Measurements from ENCODE around the gene PRKCE.

PRKCE gene

DNA sequence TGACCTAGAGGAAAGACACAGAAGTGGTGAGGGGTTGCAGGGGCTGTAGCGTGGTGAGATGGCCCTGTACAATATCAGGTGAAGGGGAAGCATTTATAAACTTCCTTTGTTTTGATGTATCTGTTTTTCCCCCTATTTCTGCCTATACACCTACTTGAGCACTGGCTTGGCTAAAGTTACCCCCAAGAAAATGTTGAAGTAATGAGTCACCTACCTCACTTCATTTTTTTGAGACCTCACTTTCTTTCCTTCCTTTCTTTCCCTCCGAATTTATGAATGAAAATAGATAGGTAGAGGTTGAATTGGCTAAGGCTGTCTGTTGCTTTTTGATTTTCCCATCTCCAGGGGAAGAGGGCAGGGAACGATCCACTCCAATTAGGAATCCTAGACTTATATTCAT is 414.6 kb downstream of the PRKCE start:
- DNase-seq (ENCODE audit: low read depth in 2 of 2, low spot score in 1 of 2) = no peak

DNA sequence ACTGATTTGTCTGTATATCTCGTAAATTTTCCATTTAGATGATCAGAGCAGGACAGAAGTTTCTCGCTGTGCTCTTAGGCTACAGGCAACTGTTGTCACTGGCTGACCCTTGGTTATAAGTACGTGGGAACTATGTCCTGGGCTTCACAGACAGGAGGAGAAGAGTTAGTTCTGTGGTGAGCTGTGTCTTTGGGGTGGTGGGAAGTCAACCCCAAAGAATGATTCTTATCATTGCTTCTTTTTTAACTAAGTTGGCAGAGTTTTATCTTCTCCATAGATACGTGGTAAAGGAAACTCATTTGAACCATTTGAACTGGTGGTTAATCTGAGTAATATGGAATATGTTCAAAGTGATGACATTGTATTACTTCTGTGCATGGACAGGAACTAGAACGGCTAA is 415.1 kb downstream of the PRKCE start:
- no peak for DNase-seq (ENCODE audit: low read depth in 2 of 2, low spot score in 1 of 2)

DNA sequence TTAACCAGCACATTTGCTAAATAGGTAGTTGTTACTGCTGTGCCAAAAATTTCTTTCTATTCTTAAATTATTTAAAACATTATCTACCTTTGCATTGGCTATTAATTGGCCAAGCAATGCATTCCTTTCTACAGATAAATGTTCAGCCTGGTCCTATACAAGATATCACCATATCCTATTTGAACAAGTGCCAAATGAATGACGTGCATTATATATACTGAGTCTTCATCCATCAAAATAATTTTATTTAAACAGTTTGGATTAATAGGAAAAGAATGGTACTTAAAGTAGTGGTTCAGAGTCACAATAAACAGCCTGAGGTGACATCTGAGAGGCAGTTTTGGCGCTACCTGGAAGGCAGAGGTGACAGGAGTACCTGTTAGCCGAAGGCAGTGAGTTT is 415.6 kb downstream of the PRKCE start:
- DNase-seq (ENCODE audit: low read depth in 2 of 2, low spot score in 1 of 2) = no peak

DNA sequence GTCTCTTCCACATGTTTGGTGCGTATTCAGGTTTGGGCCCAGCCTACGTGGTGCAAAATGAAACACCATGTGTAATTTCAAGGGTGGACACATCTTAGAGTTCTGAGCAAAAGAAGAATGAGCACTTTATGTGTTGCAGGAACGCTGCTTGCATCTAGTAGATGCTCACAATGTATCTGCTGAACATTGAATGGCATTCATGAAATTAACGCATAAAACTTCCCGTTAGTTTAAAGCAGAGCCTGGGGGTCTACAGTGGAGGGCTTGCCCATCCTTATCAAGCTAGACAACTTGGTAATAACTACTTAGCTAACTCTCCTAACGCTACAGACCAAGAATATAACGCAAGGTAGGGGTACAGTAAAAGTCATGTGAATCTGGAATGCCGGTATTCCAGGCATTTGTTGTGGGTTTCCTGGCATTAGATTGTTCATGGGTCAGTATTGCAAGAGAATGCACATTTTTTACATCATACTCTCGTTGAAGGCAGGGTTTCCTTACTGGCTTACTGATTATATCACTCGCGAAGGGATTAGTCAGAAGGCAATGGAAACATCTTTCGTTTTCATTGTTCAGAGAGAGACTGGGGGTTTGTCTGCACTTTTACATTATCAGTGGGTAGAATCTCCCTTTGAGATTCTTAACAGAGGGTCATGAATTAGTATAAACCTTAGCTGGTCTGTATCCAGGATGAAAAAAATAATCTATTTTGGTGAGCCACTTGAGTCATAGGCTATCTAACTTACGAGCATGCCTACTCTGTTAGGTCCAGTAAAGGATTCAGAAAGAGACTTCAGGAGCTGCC is 416.2 kb downstream of the PRKCE start:
- no peak for DNase-seq (ENCODE audit: low read depth in 2 of 2, low spot score in 1 of 2)

DNA sequence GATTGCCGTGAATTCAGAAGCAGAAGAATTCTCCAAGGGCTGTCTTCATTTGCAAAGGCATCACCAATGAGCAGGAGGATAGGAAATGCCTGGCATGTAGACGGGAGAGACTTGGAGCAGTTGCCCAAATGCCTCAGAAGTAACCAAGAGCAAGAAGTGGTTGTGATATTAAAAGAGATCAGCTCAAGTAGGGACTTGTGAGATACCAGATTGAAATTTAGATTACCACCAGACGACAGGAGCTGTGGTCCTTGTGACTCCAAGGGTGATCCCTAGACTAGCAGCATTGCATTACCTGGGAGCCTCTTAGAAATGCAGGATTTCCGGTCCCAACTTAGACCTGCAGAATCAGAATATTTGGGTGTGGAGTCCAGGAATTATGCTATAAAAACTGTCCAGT is 417.2 kb downstream of the PRKCE start:
- no peak for DNase-seq (ENCODE audit: low read depth in 2 of 2, low spot score in 1 of 2)

DNA sequence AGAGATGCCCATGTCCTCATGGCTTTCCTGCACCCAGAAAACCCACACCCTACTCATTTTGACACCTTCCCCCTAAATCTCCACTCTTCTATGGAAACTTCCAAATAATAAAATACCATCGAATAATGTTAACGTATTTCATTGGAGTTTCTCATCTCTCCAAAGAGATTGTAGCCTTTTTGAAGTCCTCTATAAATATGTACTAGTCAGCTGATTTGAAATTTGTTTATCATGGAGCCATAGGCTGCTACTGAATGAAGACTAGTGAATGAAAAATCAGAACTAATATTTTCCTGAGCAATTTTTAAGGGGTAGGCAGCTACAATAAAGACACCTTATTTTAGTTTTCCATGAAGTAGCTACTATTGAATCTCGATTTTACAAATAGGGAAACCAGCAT is 419.6 kb downstream of the PRKCE start:
- no peak for DNase-seq (ENCODE audit: low read depth in 2 of 2, low spot score in 1 of 2)

DNA sequence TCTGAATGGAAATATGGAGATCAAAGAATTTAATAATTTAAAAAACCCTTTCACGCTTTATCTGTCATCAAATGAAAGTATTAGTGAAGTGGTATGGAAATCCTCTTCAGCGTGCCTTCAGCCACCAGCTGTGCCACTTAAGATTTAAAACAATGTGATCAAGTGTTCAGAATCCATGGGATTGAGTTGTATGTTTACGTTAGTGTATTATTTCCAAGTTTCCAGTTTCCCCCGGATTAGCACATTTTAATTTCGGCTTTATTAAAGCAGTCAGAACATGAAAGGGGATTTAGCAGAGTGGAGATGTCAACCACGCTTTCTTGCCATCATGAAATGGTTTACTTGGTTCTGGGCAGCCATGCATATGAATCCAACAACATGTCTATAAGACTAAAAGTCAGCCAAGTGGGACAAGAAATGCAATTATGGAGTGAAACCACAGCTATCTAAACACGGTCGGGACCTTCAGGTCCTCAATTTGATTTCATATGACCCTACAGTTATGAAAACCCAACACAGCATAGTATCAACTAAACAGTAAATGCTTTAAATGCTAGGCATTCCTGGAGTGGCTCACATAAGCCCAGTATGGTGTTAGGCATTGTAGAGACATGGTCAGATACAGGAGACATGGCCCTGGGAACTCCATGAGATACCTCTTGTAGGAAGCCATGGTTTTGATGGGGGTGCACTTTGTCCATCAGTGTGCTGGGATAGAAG is 420.8 kb downstream of the PRKCE start:
- no peak for DNase-seq (ENCODE audit: low read depth in 2 of 2, low spot score in 1 of 2)

DNA sequence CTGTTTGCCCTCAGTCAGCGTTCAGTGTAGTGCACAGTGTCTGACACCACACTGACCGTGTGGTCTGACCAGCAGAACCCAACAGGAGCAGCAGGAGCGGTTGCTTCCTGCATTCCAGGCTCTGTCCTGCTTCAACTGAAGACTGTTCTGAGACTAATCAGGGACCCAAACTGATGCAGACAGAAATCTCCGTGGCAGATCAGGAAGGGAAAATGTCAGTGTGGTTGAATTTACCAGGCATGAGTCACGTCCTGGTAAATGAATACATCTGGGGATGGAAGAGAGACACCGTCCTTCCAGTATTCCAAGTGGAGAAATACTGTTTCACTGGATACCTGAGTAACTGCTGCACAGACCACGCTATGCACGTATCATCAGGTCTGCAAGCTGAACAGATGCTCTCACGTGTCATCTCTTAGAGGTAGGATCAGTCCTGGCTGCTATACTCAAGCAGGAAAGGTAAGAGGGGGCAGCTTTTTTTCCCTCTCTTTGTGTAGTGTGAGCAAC is 422.1 kb downstream of the PRKCE start:
- no peak for DNase-seq (ENCODE audit: low read depth in 2 of 2, low spot score in 1 of 2)

DNA sequence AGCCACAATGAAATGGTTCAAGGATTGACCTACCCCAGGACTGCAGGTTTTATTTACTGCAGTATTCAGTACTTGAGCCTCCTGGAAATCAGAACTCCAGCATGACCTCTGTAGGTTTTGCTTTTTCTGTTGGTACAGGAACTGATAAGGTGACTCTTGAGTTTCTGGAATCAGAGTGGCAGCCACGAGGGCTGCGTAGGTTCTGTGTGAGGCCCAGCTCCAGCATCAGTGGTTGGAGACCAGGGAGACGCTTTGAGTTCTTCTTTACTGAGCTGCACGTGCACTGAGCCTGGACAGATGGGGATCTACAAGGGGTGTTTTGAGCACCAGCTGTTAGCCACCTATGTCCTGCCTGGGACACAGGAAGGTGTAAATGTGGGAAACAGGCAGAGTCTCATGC is 423.0 kb downstream of the PRKCE start:
- DNase-seq (ENCODE audit: low read depth in 2 of 2, low spot score in 1 of 2) = no peak

DNA sequence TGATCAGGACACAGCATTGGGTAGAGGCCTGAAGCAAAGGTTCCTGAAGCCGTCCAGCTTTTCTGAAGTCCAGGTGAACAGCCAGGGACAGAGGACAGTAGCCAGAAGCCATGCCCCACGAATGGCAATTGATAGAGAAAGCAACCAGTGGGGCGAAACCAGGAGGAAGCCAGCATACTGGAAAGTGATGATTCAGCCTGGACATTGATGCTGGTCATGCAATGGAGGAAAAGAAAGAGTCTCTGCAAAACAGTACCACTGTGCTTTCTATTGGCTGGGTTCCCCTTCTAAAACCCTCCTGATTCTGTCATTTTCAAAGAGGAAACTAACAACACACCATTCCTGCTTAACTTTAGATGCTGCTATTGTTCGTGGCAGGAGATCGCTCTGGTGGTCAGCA is 424.4 kb downstream of the PRKCE start:
- no peak for DNase-seq (ENCODE audit: low read depth in 2 of 2, low spot score in 1 of 2)

DNA sequence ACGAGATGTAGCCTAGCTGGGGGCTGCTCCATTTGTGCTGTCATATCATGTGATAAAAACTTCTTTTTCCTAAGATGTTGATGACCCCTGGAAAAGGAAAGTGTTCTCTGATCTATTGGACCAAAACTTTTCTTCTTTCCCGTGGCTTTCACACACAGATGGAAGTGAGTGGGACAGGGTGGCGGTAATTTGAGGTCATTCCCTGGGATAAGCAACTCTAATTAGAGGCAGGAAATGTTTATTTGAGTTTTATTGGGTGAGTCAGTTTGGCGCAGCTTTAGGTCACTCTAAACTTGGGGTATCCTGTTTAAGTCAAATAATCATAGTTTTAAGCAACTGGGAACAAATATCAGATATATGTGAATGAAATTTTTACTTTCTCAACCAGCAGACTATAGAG is 424.8 kb downstream of the PRKCE start:
- no peak for DNase-seq (ENCODE audit: low read depth in 2 of 2, low spot score in 1 of 2)

DNA sequence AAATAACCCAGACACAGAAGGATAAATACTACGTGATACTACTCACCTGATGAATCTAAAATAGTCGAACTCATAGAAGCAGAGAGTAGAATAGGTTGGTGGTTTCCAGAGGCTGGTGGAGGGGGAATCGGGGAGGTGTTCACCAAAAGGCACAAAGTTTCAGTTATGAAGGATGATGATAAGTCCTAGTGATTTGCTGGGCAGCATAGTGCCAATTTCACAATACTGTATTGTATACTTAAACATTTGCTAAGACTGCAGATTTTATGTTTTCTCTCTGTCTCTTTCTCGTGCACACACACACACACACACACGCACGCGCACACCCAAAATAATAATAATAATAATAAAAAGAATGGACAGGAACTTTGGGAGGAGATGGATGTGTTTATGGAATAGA is 425.4 kb downstream of the PRKCE start:
- no peak for DNase-seq (ENCODE audit: low read depth in 2 of 2, low spot score in 1 of 2)

DNA sequence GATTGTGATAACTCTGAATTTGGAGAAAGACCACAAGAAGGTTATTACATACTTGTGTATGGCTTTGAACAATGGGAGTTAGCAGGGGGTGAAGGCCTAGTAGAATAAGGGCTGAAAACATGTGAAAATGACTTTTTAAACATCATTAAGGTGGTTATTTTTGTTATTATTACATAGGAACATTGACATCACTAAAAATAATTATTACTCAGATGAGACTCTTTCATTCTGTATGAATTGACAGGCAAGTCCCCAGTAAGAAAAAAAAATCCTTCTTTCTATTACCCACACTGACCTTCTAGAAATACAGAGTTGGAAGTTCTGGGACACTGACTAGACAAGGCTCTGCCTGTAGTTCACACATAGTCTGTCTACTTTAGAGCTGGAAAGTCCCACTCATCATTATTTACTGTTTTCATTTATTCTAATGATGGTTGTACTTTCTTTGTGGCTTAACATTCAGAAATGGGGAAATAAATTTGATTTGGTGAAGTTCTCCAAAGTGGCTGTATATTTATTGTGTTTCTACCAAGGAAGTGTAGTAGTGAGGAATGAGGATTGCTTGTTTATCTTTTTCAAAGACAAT is 426.1 kb downstream of the PRKCE start:
- DNase-seq (ENCODE audit: low read depth in 2 of 2, low spot score in 1 of 2) = no peak

DNA sequence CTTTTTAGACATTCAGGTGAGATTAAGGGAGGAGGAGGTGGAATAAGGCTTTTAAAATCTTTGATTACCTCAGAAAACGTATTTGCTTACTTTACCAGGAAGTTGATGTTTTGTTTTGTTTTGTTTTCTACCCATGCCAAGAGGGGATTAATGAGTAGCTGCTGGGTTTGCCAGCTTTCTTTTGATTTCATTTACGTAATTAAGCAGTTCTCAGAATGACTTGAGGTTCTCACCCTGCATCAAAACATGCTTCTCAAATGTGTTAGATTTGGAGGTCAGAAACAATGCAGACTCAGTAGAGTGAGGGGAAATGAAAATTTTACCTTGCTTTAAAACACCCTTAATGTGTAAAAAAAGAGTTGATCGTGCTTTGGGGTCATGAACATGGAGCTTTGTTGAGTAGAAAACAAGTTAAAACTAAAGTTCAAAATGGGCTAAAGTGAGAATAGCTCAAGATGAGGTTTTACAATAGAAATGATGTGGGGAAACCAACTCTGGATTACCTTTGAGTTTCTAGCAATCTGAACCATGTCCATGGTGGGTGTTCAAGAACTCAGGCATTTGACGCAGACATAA is 428.6 kb downstream of the PRKCE start:
- no peak for DNase-seq (ENCODE audit: low read depth in 2 of 2, low spot score in 1 of 2)

DNA sequence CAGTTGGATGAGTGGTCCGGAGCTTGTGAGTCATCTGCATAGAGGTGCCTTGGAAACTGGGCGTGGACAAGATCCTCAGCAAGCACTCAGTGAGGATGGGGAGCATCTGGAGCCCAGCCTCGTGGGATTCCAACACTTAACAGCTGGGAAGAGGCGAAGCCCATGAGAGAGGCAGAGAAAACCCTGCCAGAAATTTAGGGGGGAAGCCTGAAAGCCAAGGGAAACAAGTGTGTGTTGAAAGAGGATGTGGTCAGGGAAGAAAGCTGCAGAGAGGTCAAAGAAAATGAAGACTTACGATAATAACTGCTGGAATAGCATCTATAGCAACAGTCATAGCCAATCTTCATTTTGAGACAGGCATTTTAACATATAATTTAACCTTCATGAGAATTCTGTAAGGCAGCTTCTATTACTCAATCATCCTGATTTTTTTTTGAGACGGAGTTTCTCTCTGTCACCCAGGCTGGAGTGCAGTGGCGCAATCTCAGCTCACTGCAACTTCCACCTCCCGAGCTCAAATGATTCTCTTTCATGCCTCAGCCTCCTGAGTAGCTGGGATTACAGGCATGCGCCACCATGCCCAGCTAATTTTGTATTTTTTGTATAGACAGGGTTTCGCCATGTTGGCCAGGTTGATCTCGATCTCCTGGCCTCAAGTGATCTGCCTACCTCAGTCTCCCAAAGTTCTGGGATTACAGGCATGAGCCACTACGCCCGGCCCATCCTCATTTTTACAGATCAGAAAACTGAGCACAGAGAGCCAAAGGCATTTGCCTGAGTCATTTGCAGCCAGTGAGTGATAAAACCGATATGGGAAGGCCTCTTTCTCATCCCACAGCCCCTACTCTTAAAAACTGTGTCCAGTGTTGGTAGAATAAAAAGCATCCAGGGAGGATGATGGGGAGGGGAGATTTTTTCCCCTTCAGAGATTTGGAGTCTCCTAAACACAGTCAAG is 431.3 kb downstream of the PRKCE start:
- DNase-seq (ENCODE audit: low read depth in 2 of 2, low spot score in 1 of 2) = no peak

DNA sequence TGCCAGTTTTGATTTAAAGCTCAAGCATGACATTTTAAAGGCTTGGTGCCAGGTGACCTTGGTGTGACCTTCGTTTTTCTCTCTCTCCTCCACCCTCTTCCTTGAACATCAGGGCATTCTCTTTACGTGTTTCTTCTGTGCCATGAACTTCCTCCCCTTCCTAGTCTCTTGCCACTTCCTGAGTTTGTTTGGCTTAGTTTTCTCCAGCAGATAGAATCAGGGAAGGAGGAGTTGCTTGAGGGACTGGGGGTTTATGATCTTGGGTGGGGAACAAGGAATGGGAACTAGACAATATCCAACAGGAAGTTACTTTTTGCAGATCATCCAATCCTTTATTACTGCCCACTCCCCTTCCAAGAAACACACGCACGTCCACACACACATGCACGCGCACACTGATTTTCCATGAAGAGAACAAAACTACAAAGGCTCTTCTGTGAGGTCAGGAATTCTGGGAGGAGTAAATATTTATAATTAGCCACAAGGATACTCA is 435.1 kb downstream of the PRKCE start:
- no peak for DNase-seq (ENCODE audit: low read depth in 2 of 2, low spot score in 1 of 2)

DNA sequence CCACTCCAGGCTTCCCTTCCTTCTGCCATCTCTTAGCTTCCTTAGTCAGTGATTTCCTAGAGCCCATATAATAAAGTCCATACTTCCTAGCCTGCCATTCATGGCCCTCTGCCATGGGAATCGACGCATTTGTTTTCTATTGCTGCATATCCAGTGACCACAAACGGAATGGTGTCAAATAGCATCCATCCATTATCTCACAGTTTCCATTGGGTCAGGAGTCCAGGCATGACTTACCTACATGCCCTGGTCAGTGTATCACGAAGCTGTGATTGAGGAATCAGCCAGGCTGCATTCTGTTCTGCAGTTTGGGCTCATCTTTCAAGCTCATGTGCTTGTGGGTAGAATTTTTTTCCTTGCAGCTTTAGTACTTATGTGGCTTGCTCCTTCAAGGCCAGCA is 436.0 kb downstream of the PRKCE start:
- DNase-seq (ENCODE audit: low read depth in 2 of 2, low spot score in 1 of 2) = no peak

DNA sequence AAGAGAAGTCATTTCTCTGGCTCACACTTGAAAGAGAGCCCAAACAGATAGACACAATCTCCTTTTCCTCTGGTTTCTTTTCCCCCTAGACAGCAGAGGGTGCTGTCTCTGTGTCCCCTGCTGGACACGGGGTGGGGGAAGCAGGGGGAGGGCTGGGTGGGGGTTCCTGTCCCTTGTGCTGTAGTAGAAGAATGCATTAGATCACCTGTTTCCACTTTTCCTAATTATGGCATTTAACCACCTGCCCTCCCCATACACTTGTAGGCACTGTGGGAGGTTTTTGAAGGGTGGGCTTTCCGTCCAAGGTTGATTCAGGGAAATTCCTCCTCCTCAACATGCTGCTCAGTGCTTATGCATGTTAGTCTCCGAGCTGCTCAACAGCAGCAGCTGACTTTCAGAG is 439.5 kb downstream of the PRKCE start:
- DNase-seq (ENCODE audit: low read depth in 2 of 2, low spot score in 1 of 2) = no peak

DNA sequence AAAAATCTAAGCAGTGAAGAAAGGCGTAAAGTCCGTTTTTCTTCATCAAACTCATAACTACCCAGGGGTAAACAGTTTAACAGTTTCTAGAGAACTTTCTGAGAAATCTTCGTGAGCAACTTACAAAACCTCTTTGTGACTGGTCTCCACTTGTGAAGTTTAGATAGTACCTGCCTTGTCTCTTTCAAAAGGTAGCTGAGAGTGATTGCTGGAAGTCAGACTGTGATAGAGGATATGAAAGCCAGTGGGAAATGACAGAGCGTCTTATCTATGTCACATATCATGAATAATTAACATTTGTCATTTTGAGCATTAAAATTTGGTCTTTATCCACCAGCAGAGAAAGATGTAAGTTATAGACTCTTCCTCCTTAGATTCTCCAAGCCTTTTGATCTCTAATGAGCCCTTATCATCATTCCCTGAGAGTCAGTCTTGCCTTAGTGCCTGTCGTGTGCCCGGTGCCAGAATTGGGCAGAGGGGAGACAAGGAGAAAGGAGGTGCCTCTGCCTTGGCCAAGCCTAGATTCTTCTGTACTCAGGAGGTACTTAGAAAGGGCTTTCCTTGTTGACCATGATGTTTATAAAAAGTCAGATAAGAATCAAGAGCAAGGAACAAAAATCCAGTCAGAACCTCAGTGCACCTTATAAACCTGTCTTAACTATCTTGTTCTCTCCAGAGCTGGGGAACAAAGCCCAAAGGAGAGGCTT is 440.6 kb downstream of the PRKCE start:
- DNase-seq (ENCODE audit: low read depth in 2 of 2, low spot score in 1 of 2) = no peak

DNA sequence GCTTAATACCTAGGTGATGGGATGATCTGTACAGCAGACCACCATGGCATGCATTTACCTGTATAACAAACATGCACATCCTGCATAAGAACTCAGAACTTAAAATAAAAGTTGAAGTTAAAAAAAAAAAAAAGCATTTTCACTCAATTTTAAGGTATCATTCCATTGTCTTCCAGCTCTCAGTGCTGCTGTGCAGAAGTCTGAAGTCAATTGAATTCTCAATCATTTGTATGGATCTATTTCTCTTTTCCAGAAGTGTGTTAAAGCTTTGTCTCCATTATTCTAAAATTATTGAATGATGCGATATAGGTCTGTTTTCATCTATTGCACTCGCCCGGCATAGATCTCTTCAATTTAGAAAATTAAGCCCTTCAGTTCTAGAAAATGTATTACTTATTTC is 443.2 kb downstream of the PRKCE start:
- no peak for DNase-seq (ENCODE audit: low read depth in 2 of 2, low spot score in 1 of 2)

All from stimulated activated CD8-positive, alpha-beta memory T cell treated with anti-CD3 and anti-CD28 coated beads, Interleukin-4, amount 100 ng/mL, for 4 hours (primary cell).